NCI-H524 treated with DMSO at 0.1 percent for 48 hours (cell line): ENCODE results near the gene ARL4A.
"Not testable (repeated sequence)": the region's sequence is repeated elsewhere in the genome, so short reads cannot be mapped to it uniquely, and the experiment has no call there.

ENCODE experiments used
- DNase-seq: peaks from one replicate; lab custom pipeline; 2025; lab: John Stamatoyannopoulos, UW

The ARL4A gene

GRCh38 chr7:12686891-12687717 is at the start of gene ARL4A:
TSS of gene ARL4A (plus strand) at chr7:12687633. CDS start at chr7:12688255, 622 bp downstream.
- DNase-seq = peak; percentile 73

DNA sequence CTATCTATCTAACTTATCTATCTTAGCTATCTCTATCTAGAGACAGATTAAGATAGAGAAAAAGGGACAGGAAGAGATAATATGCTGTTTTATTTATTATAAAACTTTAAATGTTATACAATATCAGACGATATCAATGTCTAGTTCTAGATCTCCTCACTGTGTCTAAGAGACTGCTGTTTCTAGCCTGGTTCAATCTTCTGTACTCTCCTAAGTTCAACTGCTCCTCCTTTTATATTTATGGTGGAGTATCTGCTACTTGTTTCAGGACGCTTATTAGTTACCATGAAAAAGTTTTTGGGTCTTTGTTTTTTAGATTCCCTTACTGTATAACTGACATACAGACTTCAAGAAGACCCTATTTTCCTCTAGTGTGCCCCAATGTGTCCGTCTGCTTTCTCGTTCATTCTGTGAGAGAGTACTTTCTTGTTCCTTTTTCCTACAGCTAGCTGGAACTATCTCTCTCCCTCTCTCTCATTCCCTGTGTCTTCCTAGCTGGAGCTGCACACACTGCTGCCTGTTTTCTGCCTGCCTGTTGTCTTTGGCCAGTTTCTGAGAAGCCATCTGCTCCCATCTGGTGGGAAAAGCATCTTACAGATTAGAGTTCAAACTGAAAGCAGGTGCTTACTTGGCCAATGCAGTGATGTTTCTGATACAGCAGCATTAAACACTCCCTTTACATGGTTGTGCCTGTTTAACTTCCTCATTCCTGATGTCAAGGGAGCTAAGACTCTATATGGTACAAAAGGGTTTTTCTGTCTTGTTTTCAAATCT is 49.4 kb upstream of the ARL4A start:
- DNase-seq = peak; percentile 70

GRCh38 chr7:12638851-12639456 is 48.5 kb upstream of the ARL4A start:
- no peak for DNase-seq

DNA sequence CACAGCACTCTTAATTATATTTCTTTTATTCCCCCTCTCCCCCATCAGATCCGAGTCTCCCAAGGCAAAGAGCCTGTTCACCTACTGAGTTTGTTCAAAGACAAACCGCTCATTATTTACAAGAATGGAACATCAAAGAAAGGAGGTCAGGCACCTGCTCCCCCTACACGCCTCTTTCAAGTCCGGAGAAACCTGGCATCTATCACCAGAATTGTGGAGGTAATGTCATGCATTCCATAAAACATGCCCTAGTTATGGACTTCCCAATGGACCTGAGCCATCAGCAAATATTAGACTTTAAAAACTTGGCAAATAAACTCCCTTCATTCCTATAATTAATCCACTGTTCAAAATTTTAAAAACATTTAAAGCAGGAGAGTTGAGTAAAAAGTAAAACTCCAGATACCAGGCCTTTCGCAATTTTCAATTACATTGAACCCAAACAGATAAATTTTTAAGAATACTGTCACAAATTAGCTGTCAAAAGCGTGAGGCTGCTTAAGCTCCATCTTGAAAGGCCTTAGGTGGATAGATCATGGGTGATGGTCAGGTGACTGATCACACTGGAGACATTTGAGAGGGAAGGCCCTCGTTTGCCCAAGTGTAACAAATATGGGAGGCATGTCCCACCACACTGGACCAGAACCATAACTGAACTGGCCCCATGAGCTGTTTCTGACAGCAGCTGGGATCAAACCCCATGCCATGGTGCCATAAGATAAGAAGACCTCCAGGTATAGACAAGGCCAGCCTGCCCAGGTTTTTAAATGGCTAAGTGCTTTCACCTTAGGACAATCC is 46.9 kb upstream of the ARL4A start:
- DNase-seq = no peak

DNA sequence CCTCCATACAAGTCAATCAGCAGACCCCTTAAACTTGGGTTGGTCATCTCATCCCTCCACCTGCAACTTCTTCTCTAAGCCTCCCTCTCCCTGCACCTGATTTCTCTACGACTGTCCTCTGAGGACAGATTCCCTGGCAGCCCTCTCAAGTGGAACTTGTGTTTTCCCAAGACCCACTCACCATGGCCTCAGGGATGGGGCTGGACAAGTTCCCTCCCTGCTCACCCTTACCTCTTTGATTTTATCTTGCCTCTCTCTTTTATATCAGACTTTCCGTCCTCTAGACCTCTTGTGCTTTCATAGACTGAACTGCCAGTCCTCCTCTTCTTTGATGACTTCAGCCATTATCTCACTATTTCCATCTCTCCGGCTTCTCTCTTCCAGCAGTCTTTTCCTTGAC is 46.2 kb upstream of the ARL4A start:
- no peak for DNase-seq

DNA sequence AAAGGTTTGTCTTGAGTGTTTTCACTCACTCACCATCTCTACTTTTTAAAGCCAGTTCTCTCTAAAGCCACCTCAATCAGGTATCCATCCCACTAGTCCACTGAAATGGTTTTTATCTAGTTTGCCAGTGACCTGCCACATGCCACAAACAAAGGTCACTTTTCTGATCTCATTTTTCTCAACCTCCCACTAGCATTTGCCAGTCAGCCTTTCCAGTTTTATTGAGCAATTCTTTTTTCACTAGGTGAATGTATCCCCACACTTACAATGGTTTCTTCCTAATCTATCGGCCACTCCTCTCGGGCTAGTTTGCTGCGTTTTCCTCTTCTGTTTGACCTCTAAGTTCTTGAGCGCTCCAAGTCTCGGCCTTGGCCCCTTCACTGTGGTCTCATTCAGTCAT is 44.9 kb upstream of the ARL4A start:
- DNase-seq = no peak

DNA sequence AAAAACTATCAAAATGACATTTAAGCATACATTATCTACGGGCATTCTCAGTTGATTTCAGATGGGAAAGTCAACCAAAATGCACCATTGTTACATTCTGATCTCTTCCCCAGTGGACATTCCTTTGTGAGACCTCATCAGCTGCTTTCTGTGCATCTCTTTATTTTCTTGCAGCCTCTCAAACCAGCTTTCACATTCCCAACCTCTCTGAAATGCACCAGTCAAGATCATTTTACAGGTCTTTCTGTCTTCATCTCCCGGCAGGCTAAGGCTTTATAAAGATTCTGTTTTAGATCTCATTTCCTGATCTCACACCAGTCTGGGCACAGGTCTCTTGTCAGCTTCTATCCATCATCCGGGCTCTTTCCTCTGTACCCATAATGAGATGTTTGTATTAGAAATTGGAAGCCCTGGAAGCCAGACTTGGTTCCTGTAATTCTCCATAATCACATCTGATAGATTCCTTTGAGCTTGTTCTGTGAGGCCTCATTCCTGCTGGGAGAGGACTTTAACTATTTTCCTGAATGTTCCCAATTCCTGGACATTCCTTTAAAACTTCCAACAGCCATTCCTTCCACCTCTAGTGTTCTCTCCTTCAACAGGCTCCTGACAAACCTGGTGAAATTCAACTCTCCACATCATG is 44.3 kb upstream of the ARL4A start:
- no peak for DNase-seq

GRCh38 chr7:12643644-12644043 is 43.8 kb upstream of the ARL4A start:
- no peak for DNase-seq

DNA sequence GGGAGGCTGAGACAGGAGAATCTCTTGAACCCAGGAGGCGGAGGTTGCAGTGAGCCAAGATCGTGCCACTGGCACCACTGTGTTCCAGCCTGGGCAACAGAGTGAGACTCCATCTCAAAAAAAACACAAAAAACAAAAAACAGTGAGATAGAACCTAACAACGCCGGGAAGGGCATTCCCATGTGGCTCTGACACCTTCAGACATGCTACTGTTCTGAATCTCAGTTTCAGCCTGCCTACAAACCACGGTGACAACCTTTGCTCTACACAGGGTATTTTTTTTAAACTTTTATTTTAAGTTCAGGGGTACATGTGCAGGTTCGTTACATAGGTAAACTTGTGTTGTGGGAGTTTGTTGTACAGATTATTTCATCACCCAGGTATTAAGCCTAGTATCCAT is 42.2 kb upstream of the ARL4A start:
- not testable (repeated sequence) for DNase-seq

DNA sequence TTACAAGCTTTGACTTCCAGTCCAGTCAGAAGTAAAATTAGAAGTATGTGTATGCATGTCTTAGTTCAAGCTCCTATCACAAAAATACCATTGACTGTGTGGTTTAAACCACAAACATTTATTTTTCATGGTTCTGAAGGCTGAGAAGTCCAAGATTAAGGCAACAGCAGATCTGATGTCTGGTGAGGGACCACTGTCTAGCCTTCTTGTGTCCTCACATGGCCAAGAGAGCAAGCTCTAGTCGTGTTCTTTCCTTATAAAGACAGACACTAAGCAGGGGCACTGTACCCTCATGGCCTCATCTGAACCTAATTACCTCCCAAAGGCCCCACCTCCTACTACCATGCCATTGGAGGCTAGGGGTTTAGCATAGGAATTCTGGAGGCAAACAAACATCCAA is 41.3 kb upstream of the ARL4A start:
- DNase-seq = no peak

GRCh38 chr7:12647364-12648219 is 39.8 kb upstream of the ARL4A start:
- no peak for DNase-seq

DNA sequence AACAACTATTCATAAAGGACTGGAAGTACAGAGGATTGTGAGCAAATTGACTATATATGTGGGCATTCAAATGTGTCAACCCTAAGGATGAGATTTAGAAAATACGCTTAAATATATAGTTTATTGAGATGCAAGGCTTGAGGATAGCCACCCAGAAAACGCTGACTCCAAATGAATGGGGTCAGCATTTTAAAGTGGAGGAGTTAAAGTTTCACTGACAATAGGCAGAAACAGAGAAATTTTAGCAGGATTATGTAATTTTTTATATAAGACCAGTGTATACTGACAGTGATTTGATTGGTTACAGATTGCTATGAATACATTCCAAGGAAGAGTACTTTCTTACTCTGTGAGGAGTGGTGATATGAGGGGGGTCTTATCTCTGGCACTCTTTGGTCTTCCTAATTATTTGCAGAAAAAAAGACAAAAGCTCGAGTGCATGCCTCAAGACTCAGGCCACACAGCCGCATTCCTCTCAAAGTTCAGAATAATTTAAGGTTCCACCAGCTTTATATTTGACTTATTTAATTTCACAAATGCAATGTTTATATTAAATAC is 38.6 kb upstream of the ARL4A start:
- DNase-seq = no peak

- DNase-seq = no peak
Observed at GRCh38 chr7:12649348-12649747, 38.1 kb upstream of the ARL4A start.

GRCh38 chr7:12650080-12650479 is 37.4 kb upstream of the ARL4A start:
- DNase-seq = no peak

GRCh38 chr7:12653110-12653509 is 34.3 kb upstream of the ARL4A start:
- DNase-seq = no peak

DNA sequence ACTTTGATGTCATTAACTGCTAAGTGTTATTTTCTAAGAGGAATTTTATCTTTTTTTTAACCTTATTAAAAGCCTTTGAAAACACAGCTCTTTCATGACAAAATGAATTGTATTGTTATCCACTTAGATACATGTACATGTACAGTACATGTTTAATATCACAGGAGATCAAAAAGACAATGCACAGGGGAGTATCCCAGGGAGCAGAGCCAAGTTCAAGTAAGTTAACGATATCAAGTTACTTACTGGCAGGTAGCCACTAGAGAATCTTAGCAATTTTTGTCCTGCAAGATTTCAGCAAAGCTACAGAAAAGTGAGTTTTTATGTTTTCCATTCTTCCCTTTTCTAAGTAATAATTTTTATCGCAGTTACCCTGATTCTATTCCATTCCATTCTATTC is 33.9 kb upstream of the ARL4A start:
- no peak for DNase-seq

DNA sequence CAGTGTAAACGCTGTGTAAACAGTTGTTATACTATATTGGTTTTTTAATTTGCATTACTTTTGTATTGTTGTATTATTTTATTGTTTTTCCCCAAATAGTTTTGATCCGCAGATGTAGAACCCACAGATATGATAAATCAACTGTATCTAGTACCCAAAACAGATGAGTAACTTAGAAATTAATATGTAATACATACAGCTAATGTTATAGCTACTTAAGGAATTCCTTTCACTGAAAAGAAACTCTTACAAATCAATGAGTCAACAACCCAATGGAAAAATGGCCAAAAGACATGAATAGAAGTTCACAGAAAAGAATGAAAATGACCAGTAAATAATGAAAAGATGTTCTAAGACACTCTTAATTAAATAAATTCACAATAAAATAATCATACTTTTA is 32.3 kb upstream of the ARL4A start:
- no peak for DNase-seq

DNA sequence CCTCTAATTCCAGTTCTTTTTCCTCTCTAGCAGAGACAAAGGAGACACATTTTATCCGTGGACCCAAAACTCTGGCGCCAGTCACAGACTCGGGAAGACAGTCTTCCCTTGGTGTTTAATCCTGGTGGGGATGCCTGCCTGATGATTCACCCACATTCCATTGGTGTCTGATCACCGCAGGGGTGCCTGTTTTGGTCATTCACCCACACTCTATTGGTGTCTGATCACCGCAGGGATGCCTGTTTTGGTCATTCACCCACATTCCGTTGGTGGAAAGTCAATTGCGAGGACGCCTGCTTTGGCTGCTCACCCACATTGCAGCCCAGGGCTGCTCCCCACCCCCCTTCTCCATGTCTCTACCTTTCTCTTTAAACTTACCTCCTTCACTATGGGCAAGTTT is 27.0 kb upstream of the ARL4A start:
- not testable (repeated sequence) for DNase-seq

DNA sequence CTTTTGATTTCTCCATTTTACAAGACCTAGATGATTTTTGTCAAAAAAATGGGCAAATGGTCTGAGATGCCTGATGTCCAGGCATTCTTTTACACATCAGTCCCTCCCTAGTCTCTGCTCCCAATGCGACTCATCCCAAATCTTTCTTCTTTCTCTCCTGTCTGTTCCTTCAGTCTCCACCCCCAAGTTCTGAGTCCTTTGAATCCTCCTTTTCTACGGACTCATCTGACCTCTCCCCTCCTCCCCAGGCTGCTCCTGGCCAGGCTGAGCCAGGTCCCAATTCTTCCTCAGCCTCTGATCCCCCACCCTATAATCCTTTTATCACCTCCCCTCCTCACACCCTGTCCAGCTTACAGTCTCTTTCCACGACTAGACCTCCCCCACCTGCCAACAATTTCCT is 26.4 kb upstream of the ARL4A start:
- DNase-seq = not testable (repeated sequence)

DNA sequence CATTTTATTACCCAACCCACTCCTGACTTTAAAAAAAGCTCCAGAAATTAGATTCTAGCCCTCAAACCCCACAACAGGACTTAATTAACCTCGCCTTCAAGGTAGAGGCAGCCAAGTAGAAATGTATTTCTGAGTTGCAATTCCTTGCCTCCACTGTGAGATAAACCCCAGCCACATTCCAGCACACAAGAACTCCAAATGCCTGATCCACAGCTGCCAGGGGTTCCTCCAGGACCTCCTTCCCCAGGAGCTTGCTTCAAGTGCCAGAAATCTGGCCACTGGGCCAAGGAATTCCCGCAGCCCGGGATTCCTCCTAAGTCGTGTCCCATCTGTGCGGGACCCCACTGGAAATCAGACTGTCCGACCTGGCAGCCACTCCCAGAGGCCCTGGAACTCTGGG is 25.9 kb upstream of the ARL4A start:
- DNase-seq = no peak
